ENCODE results near the gene FBXL14. TPM values are rescaled to one million over a fixed set of nuclear protein-coding genes. Genes with fewer than 3 reads are reported as not detected.

Gene FBXL14
- polyA plus RNA-seq, 3 donors: 4.7 to 8.0 (median 7.8) TPM

DNA sequence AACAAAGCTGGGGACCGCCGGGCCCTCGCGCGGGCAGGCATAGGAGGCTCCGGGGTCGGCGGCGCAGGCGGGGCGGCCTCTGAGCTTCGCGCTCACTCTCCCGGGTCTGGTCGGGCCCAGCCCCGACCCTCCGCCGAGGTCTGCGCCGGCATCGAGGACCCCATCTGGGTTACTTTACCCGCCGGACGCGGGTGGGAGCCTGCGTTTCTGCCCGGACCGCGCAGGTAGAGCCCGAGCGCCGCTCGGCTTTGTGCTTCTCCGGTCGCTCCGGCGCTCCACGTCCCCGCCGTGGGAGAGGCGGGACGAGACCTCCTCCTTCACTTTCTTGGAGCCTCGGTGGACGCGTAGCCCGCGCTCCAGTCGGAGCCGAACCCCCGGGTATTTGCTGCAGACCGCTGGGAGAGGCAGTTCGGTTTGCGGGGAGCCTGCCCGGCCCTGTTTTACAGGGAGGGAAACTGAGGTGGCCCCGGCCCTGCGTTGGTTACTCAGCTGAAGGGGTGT is 63.2 kb downstream of the FBXL14 start:
- WGBS, 3 donors: 2 to 5% (median 4%) methylated on average over 48 to 56 of the region's 56 CpGs
- H3K27ac ChIP-seq (ENCODE audit: low read depth, low read length): no peak overlapping the region

DNA sequence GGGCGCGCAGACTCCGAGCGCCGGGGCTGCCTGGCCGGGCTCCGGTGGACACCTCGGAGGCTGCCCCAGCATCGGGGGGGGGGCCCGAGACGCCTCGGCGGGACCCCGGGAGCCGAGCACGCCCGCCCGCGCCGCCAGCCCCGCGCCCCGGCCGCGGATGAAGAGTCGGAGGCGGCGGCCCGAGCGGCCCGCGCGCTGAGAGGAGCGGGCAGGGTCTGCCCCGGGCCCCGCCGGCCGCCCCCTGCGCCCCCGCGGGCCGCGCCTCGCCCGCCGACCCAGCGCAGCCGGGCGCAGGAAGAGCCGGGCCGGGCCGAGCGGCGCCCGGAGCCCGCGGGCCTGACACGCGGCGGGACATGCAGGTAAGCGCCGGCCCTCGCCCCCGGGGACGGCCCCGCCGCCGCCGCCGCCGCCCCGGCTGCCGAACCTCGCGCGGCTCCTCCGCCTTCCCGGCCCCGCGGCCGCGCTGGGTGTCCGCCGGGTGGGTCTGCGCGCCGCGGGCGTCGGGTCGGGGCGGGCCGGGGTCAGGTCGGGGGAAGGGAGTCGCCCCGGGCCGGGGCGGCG is 63.7 kb downstream of the FBXL14 start:
- no peak overlapping the region for H3K27ac ChIP-seq (ENCODE audit: low read depth, low read length)
- 1 to 4% (median 1%) methylated on average over 13 to 85 of the region's 99 CpGs for WGBS, 3 donors

DNA sequence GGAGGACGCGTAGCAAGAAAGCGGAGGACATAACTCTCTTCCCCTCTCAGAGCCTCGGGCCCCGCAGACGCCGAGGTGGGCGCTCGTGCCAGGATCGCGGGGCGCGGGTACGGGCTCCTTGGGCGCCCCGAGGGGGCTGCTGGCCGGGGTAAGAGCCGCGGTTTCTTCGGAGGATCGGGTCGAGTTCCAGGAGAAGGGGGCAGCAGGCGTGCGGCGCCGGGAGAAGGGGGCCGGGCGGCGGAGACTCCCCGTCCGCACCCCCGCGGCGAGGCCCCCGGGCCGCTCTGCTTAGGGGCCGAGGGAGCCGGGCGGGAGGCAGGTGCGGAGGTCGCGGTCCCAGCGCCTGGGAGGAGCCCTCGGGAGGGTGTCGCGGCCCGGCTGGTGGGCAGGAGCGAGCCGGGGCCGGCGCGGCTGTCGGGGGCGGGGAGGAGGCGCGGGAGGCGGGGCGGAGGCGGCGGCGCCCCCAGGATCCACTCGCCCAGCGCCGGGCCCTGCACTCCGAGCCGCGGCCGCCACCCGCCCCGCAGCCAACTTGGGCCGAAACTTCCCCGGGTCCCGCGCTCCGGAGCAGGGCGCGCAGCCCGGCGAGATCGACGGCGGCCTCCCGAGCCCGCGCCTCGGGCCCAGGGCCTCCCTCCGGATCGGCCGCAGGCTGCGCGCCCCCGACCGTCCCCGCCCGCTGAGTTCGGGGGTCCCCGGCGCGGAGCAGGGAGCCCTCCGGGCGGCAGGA is 64.4 kb downstream of the FBXL14 start:
- no peak overlapping the region for H3K27ac ChIP-seq (ENCODE audit: low read depth, low read length)
- 2 to 9% (median 3%) methylated on average over 59 to 100 of the region's 101 CpGs for WGBS, 3 donors

DNA sequence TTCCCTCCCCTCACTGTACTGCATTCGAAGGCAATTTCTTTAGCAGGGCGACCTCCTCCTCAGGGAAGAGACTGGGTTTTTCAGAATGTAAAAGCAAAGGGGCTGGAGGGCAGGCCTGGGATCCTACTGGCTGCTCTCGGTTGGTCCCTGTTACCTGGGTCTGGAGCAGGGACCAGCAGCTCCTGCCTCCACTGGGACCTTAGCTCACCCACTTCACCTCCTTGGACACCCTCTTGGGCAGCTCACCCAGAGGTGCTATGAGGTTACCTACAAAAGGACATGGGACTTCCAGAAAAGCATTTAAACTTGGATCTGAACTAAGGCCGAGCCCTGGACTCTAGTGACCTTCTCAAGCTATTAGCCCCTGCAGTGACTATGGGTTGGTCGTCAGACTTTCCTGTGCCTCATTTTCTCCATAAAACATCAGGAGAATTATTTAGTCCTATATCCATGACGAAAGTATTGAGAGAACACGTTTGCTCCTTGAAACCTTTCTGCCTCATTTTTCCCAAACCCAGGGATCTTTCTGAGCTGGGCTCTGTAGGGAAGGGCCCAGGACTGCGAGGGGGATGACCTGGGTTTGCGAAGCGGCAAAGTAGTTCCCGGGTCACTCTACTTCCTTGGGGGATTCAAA is 65.0 kb downstream of the FBXL14 start:
- WGBS, 3 donors: 64 to 77% (median 67%) methylated on average over 11 of the region's 11 CpGs
- no peak overlapping the region for H3K27ac ChIP-seq (ENCODE audit: low read depth, low read length)

DNA sequence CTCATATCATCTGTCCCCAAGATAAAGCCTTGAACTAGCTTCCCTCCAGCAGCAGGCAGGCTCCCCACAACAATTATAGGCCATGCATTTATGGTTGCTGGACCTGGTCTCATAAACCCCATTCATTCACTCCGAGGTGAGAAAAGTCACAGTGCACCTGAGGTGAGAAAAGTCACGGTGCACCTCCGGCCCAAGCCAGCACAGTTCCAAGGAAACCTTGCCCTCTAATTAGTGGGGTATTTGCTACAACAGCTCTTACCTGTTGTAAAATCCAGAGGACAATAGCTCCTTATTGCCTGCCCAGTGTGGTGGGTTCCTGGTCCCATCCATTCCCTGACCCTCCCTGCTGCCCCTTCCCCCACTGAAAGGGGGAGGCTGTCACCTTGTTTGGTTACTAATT is 65.6 kb downstream of the FBXL14 start:
- WGBS, 3 donors: 93 to 98% (median 96%) methylated on average over 3 of the region's 3 CpGs
- no peak overlapping the region for H3K27ac ChIP-seq (ENCODE audit: low read depth, low read length)

DNA sequence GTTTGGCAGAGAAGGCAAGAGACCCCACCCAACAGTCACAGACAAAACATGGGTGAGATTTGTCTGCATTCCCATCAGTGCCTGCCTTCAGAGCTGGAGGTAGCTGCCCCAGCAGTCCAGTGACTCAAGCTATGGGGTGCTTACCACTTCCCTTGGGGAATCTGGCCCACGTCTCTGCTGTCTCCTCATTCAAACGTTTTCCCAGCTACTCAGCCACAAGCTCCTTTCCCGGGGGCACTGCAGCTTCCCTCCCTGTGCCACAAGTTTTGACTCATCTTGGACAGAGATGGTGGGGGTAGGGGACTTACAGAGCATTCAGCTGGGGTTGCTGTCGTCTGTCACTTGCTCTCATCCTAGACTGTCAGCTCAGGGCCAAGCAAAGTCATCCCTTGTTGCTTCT is 66.6 kb downstream of the FBXL14 start:
- WGBS, 3 donors: 52 to 62% (median 56%) methylated on average over 4 of the region's 4 CpGs
- H3K27ac ChIP-seq (ENCODE audit: low read depth, low read length): no peak overlapping the region

DNA sequence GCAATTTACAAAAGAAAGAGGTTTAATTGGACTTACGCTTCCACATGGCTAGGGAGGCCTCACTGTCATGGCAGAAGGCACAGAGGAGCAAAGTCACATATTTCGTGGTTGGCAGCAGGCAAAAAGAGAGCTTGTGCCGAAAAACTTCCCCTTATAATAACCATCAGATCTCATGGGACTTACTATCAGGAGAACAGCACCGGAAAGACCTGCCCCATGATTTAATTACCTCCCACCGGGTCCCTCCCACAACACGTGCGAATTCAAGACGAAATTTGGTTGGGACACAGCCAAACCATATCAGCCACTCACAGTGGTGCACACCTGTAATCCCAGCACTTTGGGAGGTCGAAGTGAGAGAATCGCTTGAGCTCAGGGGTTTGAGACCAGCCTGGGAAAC is 68.5 kb downstream of the FBXL14 start:
- H3K27ac ChIP-seq (ENCODE audit: low read depth, low read length): no peak overlapping the region
- 80 to 90% (median 84%) methylated on average over 10 of the region's 10 CpGs for WGBS, 3 donors

DNA sequence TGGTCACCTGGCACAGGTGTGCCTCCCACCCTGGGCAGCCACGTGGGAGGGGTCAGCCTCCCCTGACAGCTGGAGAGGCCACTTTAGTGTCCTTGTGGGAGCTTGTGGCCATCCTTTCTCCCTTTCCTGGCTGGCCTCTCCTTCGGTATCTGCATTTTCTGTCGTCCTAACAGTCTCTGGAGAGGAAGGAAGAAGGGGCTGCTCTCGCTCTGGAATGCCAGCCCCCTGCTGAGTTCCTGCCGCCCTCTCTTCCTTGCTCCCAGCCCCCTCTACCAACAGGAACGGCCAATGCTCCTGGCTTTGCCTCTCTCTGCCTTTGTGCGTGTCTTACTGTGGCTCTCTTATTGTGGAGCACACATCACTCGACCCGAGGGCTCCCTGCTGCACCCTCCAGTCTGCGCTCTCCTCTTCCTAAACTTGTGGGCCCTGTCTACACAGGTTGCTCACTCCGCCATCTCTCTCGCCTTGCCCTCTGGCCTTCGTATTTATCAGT is 70.8 kb downstream of the FBXL14 start:
- whole genome bisulfite sequencing, 3 donors: 54 to 60% (median 55%) methylated on average over 12 to 13 of the region's 13 CpGs
- no peak overlapping the region for H3K27ac ChIP-seq (ENCODE audit: low read depth, low read length)

DNA sequence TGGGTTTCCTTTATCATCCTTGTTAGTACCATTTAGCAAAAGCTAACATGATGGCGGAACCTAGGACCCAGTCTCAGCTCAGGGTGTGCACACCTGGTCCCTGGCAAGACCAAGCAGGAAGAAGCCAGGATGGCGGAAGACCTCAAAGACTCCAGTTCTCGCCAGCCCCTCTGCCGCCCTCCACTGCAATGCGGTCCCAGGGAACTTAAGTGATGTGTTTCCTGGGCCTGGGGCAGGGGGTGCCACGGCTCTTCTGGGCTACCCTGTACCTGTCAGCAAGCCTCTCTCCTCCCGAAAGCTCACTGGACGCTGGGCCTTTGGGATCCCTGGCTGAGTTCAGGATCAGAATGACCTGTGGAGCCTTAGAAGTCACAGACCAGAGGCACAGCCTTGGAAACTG is 71.3 kb downstream of the FBXL14 start:
- no peak overlapping the region for H3K27ac ChIP-seq (ENCODE audit: low read depth, low read length)
- WGBS, 3 donors: 87 to 95% (median 94%) methylated on average over 8 of the region's 8 CpGs

DNA sequence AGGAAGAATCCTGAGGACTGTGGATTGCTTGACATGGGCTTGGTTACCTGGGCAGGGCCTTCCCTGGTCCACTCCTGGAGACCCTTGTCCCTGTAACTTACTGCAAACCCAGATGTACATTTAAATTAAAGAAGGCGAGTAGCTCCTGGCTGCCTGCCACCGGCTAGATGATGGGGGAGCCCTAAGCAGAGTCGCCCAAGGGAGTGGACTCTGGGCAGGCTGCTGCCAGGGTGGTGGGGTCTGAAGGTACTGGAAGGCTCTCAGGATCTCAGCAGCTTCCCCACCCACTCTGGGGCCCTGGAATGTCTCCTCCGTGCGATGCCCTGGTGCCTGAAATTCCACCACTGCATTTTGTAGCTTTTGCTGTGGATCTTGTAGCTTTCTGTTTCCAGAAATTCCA is 74.7 kb downstream of the FBXL14 start:
- H3K27ac ChIP-seq (ENCODE audit: low read depth, low read length): no peak overlapping the region
- WGBS, 3 donors: 49 to 66% (median 52%) methylated on average over 5 of the region's 5 CpGs

DNA sequence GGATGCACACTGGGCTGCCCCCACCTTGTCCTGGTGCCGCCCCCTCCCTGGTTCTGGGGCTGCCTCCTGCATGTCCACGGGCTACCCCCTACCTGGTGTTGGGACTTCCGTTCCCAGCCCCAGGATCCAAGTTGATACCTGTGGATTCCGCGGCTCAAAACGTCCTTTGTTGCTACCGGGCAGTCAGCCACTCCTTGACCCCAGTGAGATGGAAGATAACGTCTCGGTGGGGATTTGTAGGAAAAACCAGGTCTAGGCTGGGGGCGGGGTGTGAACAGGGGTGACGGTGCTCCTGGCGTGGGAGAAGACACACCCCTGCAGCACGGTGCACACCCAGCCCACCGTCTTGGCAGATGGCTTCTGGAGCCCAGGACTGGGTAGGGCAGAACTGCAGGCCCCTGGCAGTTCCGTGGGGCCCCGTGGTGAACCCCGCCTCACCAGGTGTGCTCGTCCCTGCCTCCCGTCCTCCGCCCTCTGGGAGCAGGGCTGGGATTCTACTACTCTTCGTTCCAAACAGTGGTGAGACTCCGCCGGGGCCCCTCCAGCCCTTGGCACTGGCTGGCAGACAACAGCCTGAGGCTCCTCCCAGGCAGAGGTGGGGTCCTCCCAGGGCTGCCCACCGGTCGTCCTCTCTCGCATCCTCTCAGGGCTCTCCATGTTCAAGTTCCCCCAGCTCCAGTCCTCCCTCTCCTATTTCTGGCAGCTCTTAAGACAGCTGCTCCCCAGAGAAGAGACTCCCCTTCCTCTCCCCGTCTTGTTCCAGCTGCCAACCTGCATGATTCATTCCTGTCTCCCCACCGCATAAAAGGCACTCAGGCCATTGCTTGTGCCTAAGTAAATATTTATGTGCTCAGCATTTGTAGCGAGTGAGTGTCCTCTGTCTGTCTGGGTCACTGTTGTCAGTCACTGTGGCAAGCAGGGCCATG is 75.5 kb downstream of the FBXL14 start:
- WGBS, 3 donors: 45 to 58% (median 45%) methylated on average over 29 of the region's 29 CpGs
- H3K27ac ChIP-seq (ENCODE audit: low read depth, low read length): no peak overlapping the region

DNA sequence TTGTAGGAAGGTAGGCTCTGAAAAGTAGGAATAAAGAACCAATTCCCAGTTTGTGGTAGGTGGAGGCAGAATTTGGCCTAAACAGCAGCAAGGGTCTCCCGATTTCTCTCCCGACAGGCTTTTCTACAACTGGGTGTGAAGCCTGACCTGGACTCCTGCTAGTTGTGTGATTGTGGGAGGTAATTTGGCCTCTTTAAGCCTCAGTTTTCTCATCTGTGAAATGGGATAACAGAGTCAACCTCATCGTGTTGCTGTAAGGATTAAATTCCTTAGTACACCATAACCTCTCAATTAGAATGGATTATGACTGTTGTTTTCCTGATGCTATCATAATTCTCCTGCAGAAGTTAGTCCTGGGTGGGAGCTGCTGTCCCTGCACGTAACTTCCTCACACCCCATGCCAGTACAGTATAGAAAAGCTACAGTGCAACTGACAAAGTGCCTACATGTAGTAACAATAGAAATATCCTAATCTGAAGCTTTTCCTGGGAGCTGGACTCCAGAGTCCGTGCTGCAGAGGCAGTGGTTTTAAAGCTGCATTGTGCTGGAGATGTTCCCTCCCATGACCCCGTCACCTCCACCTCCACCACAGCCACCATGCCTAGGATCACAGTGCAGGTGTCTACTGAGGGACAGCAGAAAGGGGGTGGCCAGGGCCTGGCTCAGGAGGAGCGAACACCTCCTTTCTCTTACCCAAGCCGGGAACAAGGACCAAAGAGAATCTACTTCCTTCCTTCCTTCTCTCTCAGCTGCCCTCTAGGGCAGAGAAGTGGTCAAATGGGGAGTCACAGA is 76.5 kb downstream of the FBXL14 start:
- WGBS, 3 donors: 82 to 89% (median 83%) methylated on average over 8 of the region's 8 CpGs
- no peak overlapping the region for H3K27ac ChIP-seq (ENCODE audit: low read depth, low read length)

DNA sequence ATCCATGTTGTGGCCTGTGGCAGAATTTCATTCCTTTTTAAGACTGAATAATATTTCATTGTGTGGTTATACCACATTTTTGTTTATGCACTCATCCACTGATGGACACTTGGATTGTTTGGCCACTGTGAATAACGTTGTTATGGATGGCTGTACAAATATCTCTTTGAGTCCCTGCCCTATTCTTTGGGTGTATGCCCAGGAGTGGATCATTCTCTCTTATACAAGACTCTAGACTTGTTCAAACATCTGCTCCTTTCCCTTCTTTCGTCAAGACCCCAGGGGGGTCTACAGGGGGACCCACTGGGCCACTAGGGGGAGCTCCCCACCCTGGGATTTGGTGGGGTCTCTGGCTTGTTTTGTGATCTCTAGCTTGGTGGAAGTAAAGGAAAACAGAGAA is 77.4 kb downstream of the FBXL14 start:
- H3K27ac ChIP-seq (ENCODE audit: low read depth, low read length): no peak overlapping the region
- 23 to 45% (median 32%) methylated on average over 2 of the region's 2 CpGs for WGBS, 3 donors

Other genes starting within 250 kb of the FBXL14 start
- 1 to 10 TPM in 1 of 3 donors, under 1 TPM in 2; 0.76 to 2.2 (median 0.94) TPM for gene WNT5B, start 34.6 kb upstream of the FBXL14 start, polyA plus RNA-seq
- 100 to 1,000 TPM in 1 of 3 donors, 10 to 100 TPM in 2; 26.7 to 125 (median 40.2) TPM for gene ADIPOR2, start 96.5 kb upstream of the FBXL14 start, polyA plus RNA-seq
- gene LRTM2, start 226.0 kb upstream of the FBXL14 start, polyA plus RNA-seq: not detected